ENCODE measurements around the gene LRP10. TPM values are rescaled to one million over a fixed set of nuclear protein-coding genes. Genes with fewer than 3 reads are reported as not detected.

LRP10 gene
- total RNA-seq, 1 experiment from 2014 or later: 7.8 TPM

DNA sequence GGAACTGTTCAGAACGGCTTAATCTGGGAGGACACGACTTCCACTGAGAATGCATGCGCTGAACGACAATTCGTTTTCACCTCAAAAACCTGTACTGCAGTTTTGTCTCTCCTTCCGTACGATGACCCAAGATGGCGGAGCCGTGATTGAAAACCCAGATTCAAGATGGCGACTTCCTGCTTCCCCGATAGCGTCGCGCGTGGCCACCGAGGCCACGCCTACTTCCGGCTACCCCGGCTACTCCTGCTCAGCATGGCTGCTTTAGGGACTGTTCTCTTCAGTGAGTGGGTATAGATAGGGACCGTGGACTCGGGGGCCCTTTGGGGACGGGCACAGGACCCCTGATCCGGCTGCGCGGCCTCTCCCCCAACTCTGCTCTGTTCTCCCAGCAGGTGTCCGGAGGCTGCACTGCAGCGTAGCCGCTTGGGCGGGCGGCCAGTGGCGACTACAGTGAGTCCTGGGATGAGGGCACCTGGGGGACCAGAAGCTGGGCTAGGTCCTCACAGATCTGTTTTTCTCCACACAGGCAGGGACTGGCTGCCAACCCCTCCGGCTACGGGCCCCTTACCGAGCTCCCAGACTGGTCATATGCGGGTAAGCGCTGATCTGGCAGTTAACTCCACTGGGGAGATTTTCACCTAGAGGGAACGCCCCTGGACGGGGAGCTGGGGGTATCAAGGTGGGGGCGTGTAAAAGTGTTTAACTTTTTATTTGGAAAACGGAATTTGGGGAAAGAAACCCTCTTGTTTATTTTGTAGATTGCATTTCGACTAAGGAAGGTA is 41.7 kb upstream of the LRP10 start, which contains the start of gene MRPL52:
MRPL52 (plus strand) TSS at position 227 of the 782 bp plus-strand sequence; CDS start at position 253, 26 bp downstream.
- peak within 1 kb of the TSS; percentile 85 for H3K27ac ChIP-seq (ENCODE audit: low read depth, low read length, poor library complexity, severe bottlenecking)
- peaks cover 11% of the 10 kb centered on the region for H3K4me1 ChIP-seq (ENCODE audit: insufficient read depth, low read length, poor library complexity, severe bottlenecking)
- POLR2A ChIA-PET (ENCODE audit: low non-redundant PET): no interaction called here
- intact Hi-C loops (cut with micrococcal nuclease; ENCODE audit: unreplicated experiment): no loop called here
- peak; percentile 95 for DNase-seq (ENCODE audit: low spot score)
- BruUV-seq (replicated peaks): no TSS peak
- peaks cover 25% of the 10 kb centered on the region for H3K36me3 ChIP-seq (ENCODE audit: insufficient read depth, low read length, poor library complexity, severe bottlenecking)
- TF ChIP-seq EZH2 (IDR thresholded peaks at IDR 0.05; ENCODE audit: borderline replicate concordance, low read depth, low read length, poor library complexity, severe bottlenecking) (no peak), CTCF (conservative IDR thresholded peaks at IDR 0.05; ENCODE audit: low read depth, low read length) (no peak)
- peak within 1 kb of the TSS; percentile 91 for H3K4me3 ChIP-seq (ENCODE audit: low read depth, low read length, poor library complexity, severe bottlenecking)
- CTCF ChIA-PET: interaction anchor here (0.6 to 1.9 kb wide), 2 partner anchors 11 to 23 kb away, joined by 4 to 5 read pairs; no protein-coding TSS in a partner anchor
- no peaks in the 10 kb centered on the region for H3K27me3 ChIP-seq (replicated peaks; ENCODE audit: insufficient read depth, low read depth, low read length, poor library complexity)
- no peaks in the 10 kb centered on the region for H3K9me3 ChIP-seq (ENCODE audit: low read depth, low read length, poor library complexity, severe bottlenecking)

DNA sequence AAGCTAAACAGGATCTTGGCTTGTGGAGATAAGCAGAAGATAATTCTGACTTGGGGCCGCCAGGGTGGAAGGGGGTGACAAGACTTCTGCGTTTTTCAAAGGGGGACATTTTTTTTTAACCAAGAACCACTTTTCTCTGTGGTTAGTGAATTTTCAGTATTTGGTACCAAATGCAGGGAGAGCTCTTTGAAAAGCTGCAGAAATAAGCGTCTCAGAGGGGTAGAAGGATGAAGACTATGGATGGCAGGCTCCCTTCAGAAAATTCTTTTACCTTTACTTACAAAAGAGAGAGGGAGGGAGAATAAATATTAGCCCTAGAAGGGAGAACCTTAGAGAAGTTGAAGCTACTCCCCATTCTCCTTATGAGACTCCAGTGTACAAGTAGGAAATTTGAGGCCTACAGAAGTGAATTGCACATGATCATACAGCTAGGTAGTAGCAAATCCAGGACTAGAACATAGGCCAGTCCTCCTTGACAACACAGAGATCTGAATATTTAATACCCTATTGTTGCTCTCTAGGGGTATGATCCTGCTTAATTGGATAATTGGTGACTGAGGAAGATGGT is 41.0 kb upstream of the LRP10 start:
- TSS peak; percentile 73 for BruUV-seq (replicated peaks)
- intact Hi-C loops (cut with micrococcal nuclease; ENCODE audit: unreplicated experiment): no loop called here
- Histone ChIP-seq H3K36me3 (ENCODE audit: insufficient read depth, low read length, poor library complexity, severe bottlenecking) (peaks cover 25% of the 10 kb centered on the region), H3K4me1 (ENCODE audit: insufficient read depth, low read length, poor library complexity, severe bottlenecking) (peaks cover 11% of the 10 kb centered on the region), H3K27me3 (replicated peaks; ENCODE audit: insufficient read depth, low read depth, low read length, poor library complexity) (no peaks in the 10 kb centered on the region), H3K27ac (ENCODE audit: low read depth, low read length, poor library complexity, severe bottlenecking) (peak overlapping the region; percentile 85), H3K9me3 (ENCODE audit: low read depth, low read length, poor library complexity, severe bottlenecking) (no peaks in the 10 kb centered on the region), H3K4me3 (ENCODE audit: low read depth, low read length, poor library complexity, severe bottlenecking) (peak overlapping the region; percentile 91)
- TF ChIP-seq CTCF (conservative IDR thresholded peaks at IDR 0.05; ENCODE audit: low read depth, low read length): no peak
- TF ChIP-seq EZH2 (IDR thresholded peaks at IDR 0.05; ENCODE audit: borderline replicate concordance, low read depth, low read length, poor library complexity, severe bottlenecking): no peak
- DNase-seq (ENCODE audit: low spot score): no peak
- POLR2A ChIA-PET (ENCODE audit: low non-redundant PET): no interaction called here
- CTCF ChIA-PET: interaction anchor here (1.9 kb wide), 1 partner anchor 23 kb away, joined by 5 read pairs; no protein-coding TSS in a partner anchor

GRCh38 chr14:22835505-22835904 is 36.0 kb upstream of the LRP10 start:
- Histone ChIP-seq H3K27me3 (replicated peaks; ENCODE audit: insufficient read depth, low read depth, low read length, poor library complexity) (no peaks in the 10 kb centered on the region), H3K9me3 (ENCODE audit: low read depth, low read length, poor library complexity, severe bottlenecking) (no peaks in the 10 kb centered on the region), H3K4me3 (ENCODE audit: low read depth, low read length, poor library complexity, severe bottlenecking) (no peak overlapping the region), H3K4me1 (ENCODE audit: insufficient read depth, low read length, poor library complexity, severe bottlenecking) (peaks cover 29% of the 10 kb centered on the region), H3K27ac (ENCODE audit: low read depth, low read length, poor library complexity, severe bottlenecking) (peak overlapping the region; percentile 89), H3K36me3 (ENCODE audit: insufficient read depth, low read length, poor library complexity, severe bottlenecking) (peaks cover 25% of the 10 kb centered on the region)
- no TSS peak for BruUV-seq (replicated peaks)
- ChIA-PET POLR2A (ENCODE audit: low non-redundant PET) (interaction anchor here (0.6 kb wide), 1 partner anchor 26 kb away, joined by 3 read pairs; no protein-coding TSS in a partner anchor), CTCF (no interaction called here)
- no peak for TF ChIP-seq EZH2 (IDR thresholded peaks at IDR 0.05; ENCODE audit: borderline replicate concordance, low read depth, low read length, poor library complexity, severe bottlenecking)
- intact Hi-C loops (cut with micrococcal nuclease; ENCODE audit: unreplicated experiment): no loop called here
- DNase-seq (ENCODE audit: low spot score): no peak
